Subcutaneous preadipocyte (primary cell): ENCODE data around the gene KCNJ18. TPM values are rescaled to one million over a fixed set of nuclear protein-coding genes. Genes with fewer than 3 reads are reported as not detected.

Experiments used
- total RNA-seq: library from RNA; depleted of rRNA; stranded (reverse); fragments of >200 nt; gene quantifications from 2 replicates; pipeline ENCODE4 v1.2.3, GENCODE V29; 2012

KCNJ18 gene
- not detected in 2 replicates for total RNA-seq

DNA sequence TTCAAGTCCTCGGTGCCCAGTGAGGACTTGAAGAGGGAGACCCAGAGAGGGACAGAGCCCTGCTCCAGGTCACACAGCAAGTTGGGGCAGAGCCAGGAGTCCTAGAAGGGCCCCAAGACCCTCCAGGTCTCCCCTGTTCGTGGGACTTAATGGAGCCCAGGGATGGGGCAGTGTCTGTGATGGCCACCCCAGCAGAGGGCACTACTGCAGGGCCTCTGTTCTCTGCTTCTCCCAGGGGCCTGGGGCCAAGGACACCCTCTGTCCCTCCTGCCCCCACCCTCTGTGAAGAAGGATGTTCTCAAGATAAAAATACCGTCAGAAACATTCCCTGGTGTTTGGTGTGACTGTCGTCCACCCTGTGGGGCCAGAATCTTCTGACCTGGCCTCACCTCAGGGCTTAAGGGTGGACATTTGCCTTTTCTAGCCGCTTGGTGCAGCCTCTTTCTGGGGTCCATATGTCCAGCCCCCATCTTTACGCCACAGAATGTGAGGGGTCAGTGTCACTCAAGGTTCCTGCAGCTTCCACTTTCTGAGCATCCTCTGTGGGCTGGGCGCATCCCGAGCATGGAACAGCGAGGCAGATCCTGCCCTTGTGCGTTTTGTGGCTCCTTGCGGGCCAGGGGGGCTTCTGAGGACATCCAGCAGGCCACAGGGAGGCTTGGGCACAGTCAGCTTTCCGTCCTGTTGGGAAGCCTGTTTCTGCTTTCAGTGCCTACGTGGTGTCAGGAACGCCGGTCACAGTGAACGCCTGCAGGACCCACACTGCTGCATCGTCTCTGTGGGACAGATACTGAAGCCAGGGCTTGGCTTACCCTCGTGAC lies at the start of gene KCNJ18:
Gene KCNJ18 (plus strand): TSS at position 641 of the 821 bp plus-strand sequence. CDS start 10,264 bp downstream, outside the sequence.

